Umbilical cord (tissue), 2 donors: ENCODE results near the gene MBD6. TPM values are rescaled to one million over a fixed set of nuclear protein-coding genes. Genes with fewer than 3 reads are reported as not detected.
A peak's percentile ranks its signal among the peaks of the same experiment; 100 is the strongest.
"Not testable (repeated sequence)": the region's sequence is repeated elsewhere in the genome, so short reads cannot be mapped to it uniquely, and the experiment has no call there.

ENCODE experiments used
- DNase-seq: peaks from one replicate; pipeline ENCODE4 v3.0.0-alpha.2; 2015; ENCODE audit warnings: low spot score
- total RNA-seq: library from RNA; depleted of rRNA; stranded (reverse); fragments of >200 nt; gene quantifications from one replicate; pipeline ENCODE4 v1.2.3, GENCODE V29; 2014; ENCODE audit warnings: low replicate concordance; ENCODE audit not compliant: insufficient read depth

MBD6 gene
- total RNA-seq, 1 donor from 2014 or later, result 1.9 TPM

DNA sequence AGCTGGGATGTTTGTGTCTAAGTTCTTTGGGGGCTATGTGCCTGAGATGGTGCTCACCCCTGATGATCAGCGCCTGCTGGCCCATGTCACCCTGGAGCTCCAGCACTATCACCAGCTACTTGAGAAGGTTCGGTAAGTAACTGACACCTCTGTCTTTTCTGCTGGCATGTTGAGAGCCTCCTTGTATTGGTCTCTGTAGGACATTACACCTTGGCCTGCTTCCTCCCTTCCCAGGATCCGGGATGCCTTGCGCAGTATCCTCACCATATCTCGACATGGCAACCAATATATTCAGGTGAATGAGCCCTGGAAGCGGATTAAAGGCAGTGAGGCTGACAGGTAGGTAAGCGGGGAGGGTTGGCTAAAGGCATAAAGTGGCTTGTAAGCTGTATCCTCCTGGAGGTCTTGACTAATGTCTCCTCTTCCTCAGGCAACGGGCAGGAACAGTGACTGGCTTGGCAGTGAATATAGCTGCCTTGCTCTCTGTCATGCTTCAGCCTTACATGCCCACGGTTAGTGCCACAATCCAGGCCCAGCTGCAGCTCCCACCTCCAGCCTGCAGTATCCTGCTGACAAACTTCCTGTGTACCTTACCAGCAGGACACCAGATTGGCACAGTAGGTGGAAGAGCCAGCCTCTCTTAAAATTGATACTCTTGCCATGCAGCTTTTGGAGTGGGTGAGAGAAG is 7.8 kb upstream of the MBD6 start:
- no peak for DNase-seq

GRCh38 chr12:57515408-57515933 is 7.2 kb upstream of the MBD6 start:
- no peak for DNase-seq

GRCh38 chr12:57515934-57516541 is 6.6 kb upstream of the MBD6 start:
- no peak for DNase-seq

DNA sequence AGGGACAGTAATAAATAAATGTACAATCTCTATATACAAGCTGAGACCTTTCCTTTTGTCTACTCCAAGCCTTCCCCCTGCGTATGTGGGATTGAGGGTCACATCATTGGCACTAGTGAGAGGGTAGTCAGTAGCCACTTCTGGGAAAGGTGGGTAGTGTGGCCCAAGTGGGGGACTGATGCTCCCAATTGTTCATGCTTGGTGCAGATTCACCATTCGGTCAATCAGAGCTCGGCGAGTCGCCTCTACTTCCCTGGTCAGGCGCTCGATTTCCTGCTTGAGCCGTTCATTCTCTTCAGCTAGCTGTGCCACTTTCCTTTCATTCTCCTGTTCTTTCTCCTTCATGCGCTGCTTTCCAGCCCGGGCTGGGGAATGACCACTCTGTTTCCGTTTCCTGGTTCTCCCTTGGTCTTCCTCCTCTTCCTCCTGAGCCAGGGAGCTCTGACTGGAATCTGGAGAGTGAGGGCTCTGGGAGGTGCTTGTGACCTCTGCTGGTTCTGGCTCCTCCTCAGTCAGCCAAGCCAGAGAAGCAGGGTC is 5.9 kb upstream of the MBD6 start:
- no peak for DNase-seq

GRCh38 chr12:57517187-57517586 is 5.4 kb upstream of the MBD6 start:
- DNase-seq, result no peak

DNA sequence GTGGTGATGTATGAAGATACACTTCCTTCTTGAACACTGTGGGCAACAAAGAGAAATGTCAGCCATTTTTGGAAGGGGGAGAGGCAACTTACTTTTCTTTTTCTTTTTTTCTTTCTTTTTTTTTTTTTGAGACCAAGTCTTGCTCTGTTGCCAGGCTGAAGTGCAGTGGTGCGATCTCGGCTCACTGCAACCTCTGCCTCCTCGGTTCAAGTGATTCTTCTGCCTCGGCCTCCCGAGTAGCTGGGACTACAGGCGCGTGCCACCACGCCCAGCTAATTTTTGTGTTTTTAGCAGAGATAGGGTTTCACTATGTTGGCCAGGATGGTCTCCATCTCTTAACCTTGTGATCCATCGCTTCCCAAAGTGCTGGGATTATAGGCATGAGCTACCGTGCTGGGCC is 4.9 kb upstream of the MBD6 start:
- DNase-seq, result not testable (repeated sequence)

GRCh38 chr12:57518176-57518919 is 4.3 kb upstream of the MBD6 start:
- DNase-seq, result peak; percentile 66

- peak; percentile 35 for DNase-seq
Observed at GRCh38 chr12:57518920-57519795, 3.5 kb upstream of the MBD6 start.

DNA sequence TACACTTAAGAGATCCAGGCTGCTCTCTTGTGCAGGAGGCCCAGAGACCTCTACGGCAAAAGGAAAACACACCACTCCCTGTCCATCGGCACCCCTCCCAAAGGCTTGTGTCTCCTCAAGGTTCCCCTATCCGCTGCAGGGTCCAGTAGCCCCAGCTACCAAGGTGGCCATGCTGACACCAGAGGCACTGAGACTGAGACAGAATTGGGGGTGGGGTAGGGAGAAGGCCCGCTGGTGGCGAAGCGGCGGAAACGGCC is 2.9 kb upstream of the MBD6 start:
- DNase-seq, result no peak

- DNase-seq, result peak; percentile 99
Observed at GRCh38 chr12:57520053-57520818, 2.4 kb upstream of the MBD6 start, which contains the start of gene DDIT3. TSS of gene DDIT3 (minus strand) at chr12:57520514. CDS start at chr12:57517406, 3,108 bp downstream.

GRCh38 chr12:57521525-57522010 is 1.1 kb upstream of the MBD6 start:
- peak; percentile 71 for DNase-seq

DNA sequence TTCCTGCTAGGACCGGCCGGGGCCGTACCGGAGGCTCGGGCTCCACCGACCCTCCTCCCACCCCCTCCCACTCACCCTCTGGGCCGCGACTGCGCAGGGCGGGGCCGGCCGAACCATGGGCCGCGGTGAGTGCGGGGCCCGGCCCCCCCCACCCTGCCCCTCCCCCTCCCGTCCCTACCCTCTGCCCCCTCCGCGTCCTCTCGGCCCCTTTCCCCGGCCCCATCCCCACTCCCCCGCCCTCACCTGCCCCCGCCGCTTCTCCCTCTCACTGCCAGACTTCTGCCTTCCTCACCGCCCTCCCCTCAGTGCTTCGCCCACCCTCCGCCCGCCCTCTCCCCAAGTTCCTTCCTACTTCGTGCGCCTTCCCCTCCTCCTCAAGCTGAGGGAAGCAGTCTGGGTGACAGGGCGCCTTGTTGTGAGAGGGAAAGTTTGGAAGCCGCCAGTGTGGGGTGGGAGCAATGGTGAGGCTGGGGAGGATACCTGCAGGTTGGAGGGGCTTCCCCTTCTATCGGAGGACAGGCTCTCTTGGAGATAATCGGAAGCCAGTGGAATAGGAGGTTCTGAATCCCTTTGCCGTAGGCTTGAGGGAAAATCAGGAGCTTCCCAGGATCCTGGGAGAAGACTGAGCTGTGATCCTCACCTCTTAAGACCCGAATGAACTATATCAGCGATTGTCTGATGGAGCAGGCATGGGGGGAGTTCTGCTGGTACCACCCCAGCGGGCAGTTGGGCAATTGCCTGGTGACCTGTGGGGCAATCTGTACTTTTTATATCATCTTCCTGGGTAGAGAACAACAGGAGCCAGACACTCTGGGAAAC is 472 bp downstream of the MBD6 start:
- peak; percentile 90 for DNase-seq

DNA sequence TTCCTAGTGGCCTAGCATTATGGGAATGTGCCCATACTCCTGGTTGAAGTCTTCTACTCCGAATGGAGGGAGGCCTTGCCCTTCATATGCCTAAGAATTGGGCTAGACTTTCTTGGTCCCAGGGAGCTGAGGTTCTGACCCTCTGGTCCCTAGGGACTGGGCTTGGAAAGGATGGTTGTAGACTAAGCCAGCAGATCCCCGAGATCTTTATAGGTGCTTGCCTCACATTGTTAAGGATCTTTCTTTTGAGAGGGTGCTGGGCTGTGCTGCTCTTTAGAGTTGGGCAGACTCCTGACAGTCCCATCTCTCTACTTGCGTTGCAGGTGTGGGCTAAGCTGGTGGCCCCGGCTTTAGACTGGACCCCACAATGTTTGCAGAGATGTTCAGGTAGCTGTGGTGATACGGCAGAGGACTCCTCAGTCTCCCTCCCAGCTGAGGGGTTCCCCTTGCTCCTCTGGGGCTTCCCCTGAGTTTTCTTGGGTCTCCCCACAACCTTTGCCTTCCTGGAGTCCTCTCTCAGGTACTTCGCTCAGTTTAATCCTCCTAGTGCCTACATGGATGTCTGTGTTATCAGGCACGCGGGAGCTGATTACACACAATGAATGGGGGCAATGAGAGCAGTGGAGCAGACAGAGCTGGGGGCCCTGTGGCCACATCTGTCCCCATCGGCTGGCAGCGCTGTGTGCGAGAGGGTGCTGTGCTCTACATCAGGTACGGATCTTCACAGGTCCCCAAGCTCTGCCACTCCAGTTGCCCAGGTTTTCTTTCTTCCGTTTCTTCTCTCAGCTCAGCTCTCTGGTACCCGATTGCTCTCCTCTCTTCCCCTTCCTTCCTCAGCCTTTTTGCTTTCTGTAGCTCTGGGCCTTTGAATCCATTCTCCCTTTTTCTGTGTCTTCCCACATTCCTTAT is 1.3 kb downstream of the MBD6 start:
- DNase-seq, result no peak

DNA sequence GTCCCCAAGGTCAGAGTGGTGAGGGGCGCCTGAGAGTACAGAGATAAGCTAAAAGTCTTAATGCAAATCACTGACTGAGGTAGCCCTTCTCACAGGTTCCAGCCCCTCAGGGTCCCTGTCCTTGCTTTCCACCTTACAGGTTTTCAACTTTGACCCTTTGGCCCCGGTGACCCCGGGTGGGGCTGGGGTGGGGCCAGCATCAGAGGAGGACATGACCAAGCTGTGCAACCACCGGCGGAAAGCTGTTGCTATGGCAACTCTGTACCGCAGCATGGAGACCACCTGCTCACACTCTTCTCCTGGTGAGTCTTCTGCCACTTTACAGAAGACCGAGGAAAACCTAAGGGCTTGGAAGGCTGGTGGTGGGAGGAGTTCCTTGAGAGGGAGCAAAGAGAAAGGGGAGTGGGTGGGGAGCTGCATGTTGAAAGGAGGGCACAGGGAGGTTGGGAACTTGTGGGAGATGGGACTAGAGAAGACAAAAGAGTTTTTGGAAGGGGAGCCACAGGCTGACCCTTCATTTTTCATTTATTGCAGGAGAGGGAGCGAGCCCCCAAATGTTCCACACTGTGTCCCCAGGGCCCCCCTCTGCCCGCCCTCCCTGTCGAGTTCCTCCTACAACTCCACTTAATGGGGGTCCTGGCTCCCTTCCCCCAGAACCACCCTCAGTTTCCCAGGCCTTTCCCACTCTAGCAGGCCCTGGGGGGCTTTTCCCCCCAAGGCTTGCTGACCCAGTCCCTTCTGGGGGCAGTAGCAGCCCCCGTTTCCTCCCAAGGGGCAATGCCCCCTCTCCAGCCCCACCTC is 2.4 kb downstream of the MBD6 start:
- DNase-seq, result no peak

DNA sequence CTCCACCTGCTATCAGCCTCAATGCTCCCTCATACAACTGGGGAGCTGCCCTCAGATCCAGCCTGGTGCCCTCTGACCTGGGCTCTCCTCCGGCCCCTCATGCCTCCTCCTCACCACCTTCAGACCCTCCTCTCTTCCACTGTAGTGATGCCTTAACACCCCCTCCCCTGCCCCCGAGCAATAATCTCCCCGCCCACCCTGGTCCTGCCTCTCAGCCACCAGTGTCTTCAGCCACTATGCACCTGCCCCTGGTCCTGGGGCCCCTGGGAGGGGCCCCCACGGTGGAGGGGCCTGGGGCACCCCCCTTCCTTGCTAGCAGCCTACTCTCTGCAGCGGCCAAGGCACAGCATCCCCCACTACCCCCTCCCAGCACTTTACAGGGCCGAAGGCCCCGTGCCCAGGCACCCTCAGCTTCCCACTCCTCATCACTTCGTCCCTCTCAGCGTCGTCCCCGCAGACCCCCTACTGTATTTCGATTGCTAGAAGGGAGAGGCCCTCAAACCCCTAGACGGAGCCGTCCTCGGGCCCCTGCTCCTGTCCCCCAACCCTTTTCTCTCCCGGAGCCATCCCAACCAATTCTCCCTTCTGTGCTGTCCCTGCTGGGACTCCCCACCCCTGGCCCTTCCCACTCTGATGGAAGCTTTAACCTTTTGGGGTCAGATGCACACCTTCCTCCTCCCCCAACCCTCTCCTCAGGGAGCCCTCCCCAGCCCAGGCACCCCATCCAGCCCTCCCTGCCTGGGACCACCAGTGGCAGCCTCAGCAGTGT is 3.2 kb downstream of the MBD6 start:
- no peak for DNase-seq

DNA sequence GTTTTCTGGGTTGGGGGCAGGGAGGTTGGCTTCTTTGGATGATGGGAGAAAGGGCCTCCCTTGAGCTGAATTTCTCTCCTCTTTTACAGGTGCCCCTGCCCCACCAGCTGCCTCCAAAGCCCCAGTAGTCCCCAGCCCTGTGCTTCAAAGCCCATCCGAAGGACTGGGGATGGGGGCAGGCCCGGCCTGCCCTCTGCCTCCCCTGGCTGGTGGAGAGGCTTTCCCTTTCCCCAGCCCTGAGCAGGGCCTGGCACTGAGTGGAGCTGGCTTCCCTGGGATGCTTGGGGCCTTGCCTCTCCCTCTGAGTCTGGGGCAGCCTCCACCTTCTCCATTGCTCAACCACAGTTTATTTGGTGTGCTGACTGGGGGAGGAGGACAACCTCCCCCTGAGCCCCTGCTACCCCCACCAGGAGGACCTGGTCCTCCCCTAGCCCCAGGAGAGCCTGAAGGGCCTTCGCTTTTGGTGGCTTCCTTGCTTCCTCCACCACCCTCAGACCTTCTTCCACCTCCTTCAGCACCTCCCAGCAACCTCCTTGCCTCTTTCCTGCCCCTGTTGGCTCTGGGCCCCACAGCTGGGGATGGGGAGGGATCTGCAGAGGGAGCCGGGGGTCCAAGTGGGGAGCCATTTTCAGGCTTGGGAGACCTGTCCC is 4.0 kb downstream of the MBD6 start:
- no peak for DNase-seq
